A673 (cell line): ENCODE data around the gene KRTAP10-8. TPM values are rescaled to one million over a fixed set of nuclear protein-coding genes. Genes with fewer than 3 reads are reported as not detected.

Experiments
- BruUV-seq: library from RNA; stranded (reverse); fragments of 400-500 nt; replicated peaks from 2 replicates; lab custom pipeline; 2021; lab: Mats Ljungman, UMichigan
- CTCF ChIA-PET: fragments of 300-600 bp; sonication (Branson Sonifier 250); formaldehyde crosslinking; loops from one replicate; lab custom pipeline; 2022; ENCODE audit warnings: antibody characterized with exemption; lab: Charles Lee
- POLR2A ChIA-PET: fragments of 300-600 bp; sonication (Branson Sonifier 250); formaldehyde crosslinking; loops from one replicate; lab custom pipeline; 2022; ENCODE audit warnings: antibody characterized with exemption; ENCODE audit not compliant: low non-redundant PET; lab: Charles Lee
- DNase-seq: peaks from one replicate; pipeline ENCODE4 v3.0.0-alpha.2; 2015; ENCODE audit warnings: low spot score
- H3K27ac ChIP-seq: fragments of 200-600 bp; sonication (generic); 2 replicates; pipeline ENCODE4 v1.5.1; 2016; ENCODE audit warnings: mixed run types, low read depth, mild to moderate bottlenecking, mixed read lengths, antibody characterized with exemption, low read length; ENCODE audit not compliant: poor library complexity, severe bottlenecking
- H3K27me3 ChIP-seq: fragments of 200-600 bp; sonication (generic); replicated peaks from 2 replicates; pipeline ENCODE4 v1.6.1; 2017; ENCODE audit warnings: mixed run types, low read depth, mild to moderate bottlenecking, mixed read lengths, antibody characterized with exemption, low read length; ENCODE audit not compliant: insufficient read depth, poor library complexity
- H3K36me3 ChIP-seq: fragments of 200-600 bp; sonication (generic); 2 replicates; pipeline ENCODE4 v1.6.1; 2016; ENCODE audit warnings: mixed run types, mild to moderate bottlenecking, mixed read lengths, antibody characterized with exemption, low read length; ENCODE audit not compliant: insufficient read depth, poor library complexity, severe bottlenecking
- H3K4me1 ChIP-seq: fragments of 200-600 bp; sonication (generic); 2 replicates; pipeline ENCODE4 v1.6.1; 2017; ENCODE audit warnings: mixed run types, mild to moderate bottlenecking, mixed read lengths, antibody characterized with exemption, low read length; ENCODE audit not compliant: insufficient read depth, poor library complexity, severe bottlenecking
- H3K4me3 ChIP-seq: fragments of 200-600 bp; sonication (generic); 2 replicates; pipeline ENCODE4 v1.5.1; 2016; ENCODE audit warnings: low read depth, mixed run types, mild to moderate bottlenecking, mixed read lengths, low read length; ENCODE audit not compliant: poor library complexity, severe bottlenecking
- H3K9me3 ChIP-seq: fragments of 200-600 bp; sonication (generic); 2 replicates; pipeline ENCODE4 v1.6.1; 2016; ENCODE audit warnings: mixed run types, low read depth, mild to moderate bottlenecking, mixed read lengths, antibody characterized with exemption, low read length; ENCODE audit not compliant: poor library complexity, severe bottlenecking
- CTCF ChIP-seq: fragments of 300-800, 200-600 bp; sonication (generic); conservative IDR thresholded peaks from 2 replicates; pipeline ENCODE4 v1.5.1; 2017; ENCODE audit warnings: low read depth, mild to moderate bottlenecking, antibody characterized with exemption, low read length, moderate library complexity, mixed read lengths
- EZH2 ChIP-seq: fragments of 200-600 bp; sonication (generic); IDR thresholded peaks from 2 replicates; pipeline ENCODE4 v1.6.1; 2017; ENCODE audit warnings: borderline replicate concordance, low read depth, mild to moderate bottlenecking, mixed read lengths, antibody characterized with exemption, low read length; ENCODE audit not compliant: poor library complexity, severe bottlenecking
- intact Hi-C: fragments of 100-400 bp; cut with micrococcal nuclease; formaldehyde crosslinking; loops from one replicate; pipeline ENCODE4 v1.10.0; 2022; ENCODE audit not compliant: unreplicated experiment
- total RNA-seq: library from RNA; stranded (reverse); gene quantifications from 2 replicates; pipeline ENCODE4 v1.2.3, GENCODE V29; 2021

KRTAP10-8 gene
- total RNA-seq, 1 experiment from 2014 or later, result not detected

- POLR2A ChIA-PET, result no interaction called here
- Histone ChIP-seq H3K4me1 (no peaks in the 10 kb centered on the region), H3K9me3 (peaks cover 6% of the 10 kb centered on the region), H3K27ac (no peak overlapping the region), H3K27me3 (no peaks in the 10 kb centered on the region), H3K36me3 (no peaks in the 10 kb centered on the region), H3K4me3 (no peak overlapping the region)
- intact Hi-C loops, result no loop called here
- CTCF ChIA-PET, result no interaction called here
- no peak for DNase-seq
- BruUV-seq, result no TSS peak
- TF ChIP-seq CTCF (no peak), EZH2 (no peak)
These were observed 37.7 kb downstream of the KRTAP10-8 start for GRCh38 chr21:44649521-44650100.

GRCh38 chr21:44650265-44650972 lies 38.5 kb downstream of the KRTAP10-8 start:
- Histone ChIP-seq H3K4me1 (no peaks in the 10 kb centered on the region), H3K27ac (no peak overlapping the region), H3K9me3 (no peaks in the 10 kb centered on the region), H3K36me3 (no peaks in the 10 kb centered on the region), H3K27me3 (no peaks in the 10 kb centered on the region), H3K4me3 (no peak overlapping the region)
- intact Hi-C loops, result no loop called here
- no peak for TF ChIP-seq CTCF
- no peak for TF ChIP-seq EZH2
- CTCF ChIA-PET, result no interaction called here
- DNase-seq, result no peak
- BruUV-seq, result no TSS peak
- POLR2A ChIA-PET, result interaction anchor here (0.5 kb wide), 1 partner anchor 150 kb away, joined by 3 read pairs; no protein-coding TSS in a partner anchor

- intact Hi-C loops, result no loop called here
- no peak overlapping the region for H3K4me3 ChIP-seq
- no TSS peak for BruUV-seq
- H3K9me3 ChIP-seq, result no peaks in the 10 kb centered on the region
- TF ChIP-seq EZH2 (no peak), CTCF (no peak)
- no peaks in the 10 kb centered on the region for H3K36me3 ChIP-seq
- no peaks in the 10 kb centered on the region for H3K27me3 ChIP-seq
- DNase-seq, result no peak
- ChIA-PET CTCF (no interaction called here), POLR2A (interaction anchor here (0.5 kb wide), 1 partner anchor 149 kb away, joined by 3 read pairs; no protein-coding TSS in a partner anchor)
- H3K27ac ChIP-seq, result no peak overlapping the region
- no peaks in the 10 kb centered on the region for H3K4me1 ChIP-seq
These were observed 39.2 kb downstream of the KRTAP10-8 start for GRCh38 chr21:44650973-44651675.
